ENCODE results near the gene SLC38A8.

- TF ChIP-seq CTCF (IDR thresholded peaks at IDR 0.05; ENCODE audit: poor library complexity) (no peak), EZH2phosphoT487 (IDR thresholded peaks at IDR 0.05; ENCODE audit: low read depth, severe bottlenecking, unreplicated experiment) (no peak), EZH2 (IDR thresholded peaks at IDR 0.05; ENCODE audit: borderline replicate concordance) (no peak)
These were observed 43.2 kb upstream of the SLC38A8 start for GRCh38 chr16:84085773-84086172.

Data from hepatocyte (in vitro differentiated cells).